GM13977 (cell line): ENCODE results near the gene PPP2R2D.

Source experiments
- DNase-seq: peaks from one replicate; pipeline ENCODE4 v3.0.0; 2012; ENCODE audit warnings: low spot score
- in situ Hi-C: fragments of 300-500 bp; cut with MboI; formaldehyde crosslinking; loops from one replicate; pipeline ENCODE4 v1.12.0; 2022; ENCODE audit warnings: low sequenced_read_pairs, low pct_unique_long_range_greater_than_20kb, mixed read lengths, inconsistent platforms; ENCODE audit not compliant: unreplicated experiment
- TF ChIP-seq, protein P1 (sequence below): IDR thresholded peaks from 2 replicates; pipeline ENCODE4 v1.5.1; 2012; ENCODE audit warnings: mild to moderate bottlenecking, control low read depth; ENCODE audit not compliant: insufficient read depth; ENCODE audit errors: extremely low read depth, missing control alignments

PPP2R2D gene

DNA sequence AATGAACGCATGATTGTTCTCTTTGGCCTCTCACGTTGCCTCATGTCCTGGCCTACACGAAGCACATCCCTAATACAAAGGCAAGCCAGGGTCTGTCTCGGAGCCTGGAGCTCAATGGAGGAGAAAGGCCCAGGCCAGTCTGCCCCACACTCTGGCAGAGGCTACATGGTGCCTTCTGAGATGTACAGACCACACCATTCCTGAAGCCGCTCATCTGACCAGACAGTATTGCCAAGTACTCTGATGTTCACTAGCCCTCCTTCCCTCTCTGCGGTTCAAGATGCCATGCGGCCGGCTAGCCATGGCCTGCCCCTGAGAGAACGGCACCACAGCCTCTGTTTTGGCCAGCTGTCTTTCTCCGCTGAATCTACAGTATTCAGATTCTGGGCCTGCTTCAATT is 75.0 kb downstream of the PPP2R2D start:
- TF ChIP-seq, protein P1, sequence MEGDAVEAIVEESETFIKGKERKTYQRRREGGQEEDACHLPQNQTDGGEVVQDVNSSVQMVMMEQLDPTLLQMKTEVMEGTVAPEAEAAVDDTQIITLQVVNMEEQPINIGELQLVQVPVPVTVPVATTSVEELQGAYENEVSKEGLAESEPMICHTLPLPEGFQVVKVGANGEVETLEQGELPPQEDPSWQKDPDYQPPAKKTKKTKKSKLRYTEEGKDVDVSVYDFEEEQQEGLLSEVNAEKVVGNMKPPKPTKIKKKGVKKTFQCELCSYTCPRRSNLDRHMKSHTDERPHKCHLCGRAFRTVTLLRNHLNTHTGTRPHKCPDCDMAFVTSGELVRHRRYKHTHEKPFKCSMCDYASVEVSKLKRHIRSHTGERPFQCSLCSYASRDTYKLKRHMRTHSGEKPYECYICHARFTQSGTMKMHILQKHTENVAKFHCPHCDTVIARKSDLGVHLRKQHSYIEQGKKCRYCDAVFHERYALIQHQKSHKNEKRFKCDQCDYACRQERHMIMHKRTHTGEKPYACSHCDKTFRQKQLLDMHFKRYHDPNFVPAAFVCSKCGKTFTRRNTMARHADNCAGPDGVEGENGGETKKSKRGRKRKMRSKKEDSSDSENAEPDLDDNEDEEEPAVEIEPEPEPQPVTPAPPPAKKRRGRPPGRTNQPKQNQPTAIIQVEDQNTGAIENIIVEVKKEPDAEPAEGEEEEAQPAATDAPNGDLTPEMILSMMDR, result no peak
- in situ Hi-C loops, result no loop called here
- no peak for DNase-seq

DNA sequence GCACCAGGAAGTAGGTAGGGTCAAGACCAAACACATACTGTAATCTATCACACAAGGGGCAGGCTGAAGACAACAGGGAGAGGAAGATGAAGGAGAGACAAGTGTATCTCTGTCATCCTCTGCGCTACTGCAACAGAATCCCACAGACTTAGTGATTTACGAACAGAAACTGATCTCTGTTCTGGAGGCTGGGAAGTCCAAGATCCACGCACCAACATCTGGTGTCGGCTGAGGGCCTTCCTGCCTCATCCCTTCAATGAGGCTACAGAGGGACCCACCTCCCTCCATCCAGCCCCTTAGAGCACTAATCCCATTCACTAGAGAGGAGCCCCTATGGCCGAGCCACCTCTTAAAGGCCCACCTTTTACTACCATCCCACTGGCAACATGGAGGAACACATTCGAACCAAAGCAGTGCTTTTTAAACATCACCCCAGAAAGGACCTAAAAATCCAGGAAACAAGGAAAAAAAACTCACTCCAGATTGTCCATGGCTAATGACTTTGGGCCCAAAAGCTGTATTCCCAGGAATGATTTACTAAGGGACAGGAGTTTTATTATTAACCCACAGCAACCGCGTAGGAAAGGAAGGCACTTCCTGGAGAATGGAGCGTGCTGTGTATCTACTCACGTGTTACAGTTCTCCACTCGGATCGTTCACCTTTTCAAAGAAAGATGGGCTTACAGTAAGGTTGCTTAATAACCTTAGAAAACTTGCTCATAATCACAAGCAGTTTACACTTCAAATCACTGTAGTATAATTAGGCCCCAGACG is 76.7 kb downstream of the PPP2R2D start:
- DNase-seq, result no peak
- in situ Hi-C loops, result no loop called here
- TF ChIP-seq, protein P1, result no peak

DNA sequence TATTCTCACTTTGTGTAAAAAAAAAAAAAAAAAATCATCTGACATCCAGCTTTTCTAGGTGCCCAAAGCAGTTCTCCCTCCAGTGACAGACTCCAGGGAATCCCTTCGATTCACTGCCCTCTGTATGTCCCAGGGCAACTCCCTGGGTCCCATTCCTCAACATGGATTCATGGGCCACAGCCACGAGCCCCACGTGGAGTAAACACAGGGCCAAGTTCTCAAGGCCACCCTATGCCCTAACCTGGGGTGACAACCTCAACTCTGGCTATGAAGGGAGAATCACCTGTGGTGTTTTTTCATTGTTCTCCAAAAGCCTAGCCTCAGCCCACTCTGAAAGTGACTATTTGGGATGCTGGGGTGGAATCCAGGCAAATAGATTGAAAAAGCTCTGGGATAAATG is 77.6 kb downstream of the PPP2R2D start:
- DNase-seq, result no peak
- TF ChIP-seq, protein P1, result no peak
- in situ Hi-C loops, result no loop called here

- TF ChIP-seq, protein P1, result no peak
- in situ Hi-C loops, result no loop called here
- DNase-seq, result no peak
Measured at GRCh38 chr10:131978851-131979250, 78.0 kb downstream of the PPP2R2D start.

GRCh38 chr10:131979336-131979735 is 78.5 kb downstream of the PPP2R2D start:
- in situ Hi-C loops, result no loop called here
- DNase-seq, result no peak

GRCh38 chr10:131979821-131980270 is 79.0 kb downstream of the PPP2R2D start:
- in situ Hi-C loops, result no loop called here
- no peak for DNase-seq
- TF ChIP-seq, protein P1, result no peak

More at GRCh38 chr10:131979336-131979735, 78.5 kb downstream of the PPP2R2D start:
- TF ChIP-seq, protein P1, result no peak
